GM19468 (cell line): ENCODE measurements around the gene MYMK.

Source experiments
- ATAC-seq: cut with Tn5 transposase; IDR thresholded peaks from one replicate; pipeline ENCODE4 v1.9.1; 2021; ENCODE audit warnings: mild to moderate bottlenecking, moderate library complexity, moderate number of reproducible peaks; ENCODE audit not compliant: unreplicated experiment; ENCODE audit errors: extremely low read depth

Gene MYMK

GRCh38 chr9:133490201-133490681 is 34.5 kb downstream of the MYMK start:
- ATAC-seq: no peak

DNA sequence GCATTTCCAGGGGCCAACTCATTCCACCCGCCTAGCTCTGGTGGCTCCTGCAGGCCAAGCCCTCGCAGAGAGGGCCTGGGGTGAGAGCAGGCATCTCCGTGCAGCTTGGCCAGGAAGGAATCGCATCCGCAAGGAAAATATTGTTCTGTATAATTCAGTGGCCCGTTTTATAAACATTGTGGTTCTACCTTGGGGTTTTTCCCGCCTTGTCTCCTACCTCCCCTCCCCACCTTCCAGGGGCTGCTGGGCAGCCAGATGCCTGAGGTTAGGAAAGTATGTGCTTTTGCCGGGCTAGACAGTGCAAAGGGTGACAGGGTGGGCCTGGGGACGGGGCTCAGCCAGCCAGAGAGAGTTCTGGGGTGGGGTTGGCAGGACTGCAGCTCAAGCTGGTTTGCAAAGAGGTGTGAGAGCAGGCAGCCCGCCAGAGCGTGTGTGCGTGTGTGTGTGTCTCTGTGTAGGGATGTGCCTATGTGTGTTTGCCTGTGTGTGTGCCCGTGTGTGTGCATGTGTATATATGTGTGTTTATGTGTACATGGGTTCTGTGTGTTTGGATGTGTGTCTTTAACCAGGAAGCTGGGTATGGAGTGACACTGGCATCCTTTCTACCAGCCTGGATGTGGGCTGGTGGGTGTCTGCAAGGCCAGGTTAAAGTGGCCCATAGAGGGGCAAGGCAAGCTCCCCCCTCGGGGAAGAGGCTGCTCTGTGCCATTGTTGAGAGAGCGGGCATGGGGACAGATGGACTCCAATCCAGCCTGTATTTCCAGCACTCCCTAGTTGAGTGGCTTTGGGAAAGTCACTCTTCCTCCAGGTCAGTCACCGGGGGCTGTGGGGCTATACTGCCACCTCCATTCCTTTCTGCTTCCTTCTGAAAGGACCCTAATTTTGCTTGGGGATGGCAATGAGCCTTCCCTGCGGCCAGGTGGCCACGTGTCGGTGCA is 35.2 kb downstream of the MYMK start:
- ATAC-seq: no peak

GRCh38 chr9:133488686-133489252 is 36.0 kb downstream of the MYMK start:
- no peak for ATAC-seq

DNA sequence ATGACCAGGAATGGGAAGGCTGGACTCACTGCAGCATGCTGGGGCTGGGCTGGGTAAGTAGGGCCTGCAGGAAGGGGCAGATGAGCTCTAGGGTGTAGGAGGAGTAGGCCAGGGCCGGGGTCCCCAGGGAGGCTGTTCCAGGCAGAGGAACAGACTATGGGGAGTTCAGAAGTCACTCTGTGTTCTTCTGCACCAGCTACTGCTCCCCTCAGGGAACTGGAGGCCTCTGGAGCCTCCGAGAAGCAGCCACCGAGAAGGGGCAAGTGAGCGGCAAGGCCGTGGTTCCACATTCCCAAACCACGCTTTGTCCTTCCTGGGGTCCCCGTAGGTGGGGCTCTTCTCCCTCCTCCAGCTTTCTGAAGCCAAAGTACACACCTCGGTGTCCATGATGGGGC is 37.4 kb downstream of the MYMK start:
- no peak for ATAC-seq

DNA sequence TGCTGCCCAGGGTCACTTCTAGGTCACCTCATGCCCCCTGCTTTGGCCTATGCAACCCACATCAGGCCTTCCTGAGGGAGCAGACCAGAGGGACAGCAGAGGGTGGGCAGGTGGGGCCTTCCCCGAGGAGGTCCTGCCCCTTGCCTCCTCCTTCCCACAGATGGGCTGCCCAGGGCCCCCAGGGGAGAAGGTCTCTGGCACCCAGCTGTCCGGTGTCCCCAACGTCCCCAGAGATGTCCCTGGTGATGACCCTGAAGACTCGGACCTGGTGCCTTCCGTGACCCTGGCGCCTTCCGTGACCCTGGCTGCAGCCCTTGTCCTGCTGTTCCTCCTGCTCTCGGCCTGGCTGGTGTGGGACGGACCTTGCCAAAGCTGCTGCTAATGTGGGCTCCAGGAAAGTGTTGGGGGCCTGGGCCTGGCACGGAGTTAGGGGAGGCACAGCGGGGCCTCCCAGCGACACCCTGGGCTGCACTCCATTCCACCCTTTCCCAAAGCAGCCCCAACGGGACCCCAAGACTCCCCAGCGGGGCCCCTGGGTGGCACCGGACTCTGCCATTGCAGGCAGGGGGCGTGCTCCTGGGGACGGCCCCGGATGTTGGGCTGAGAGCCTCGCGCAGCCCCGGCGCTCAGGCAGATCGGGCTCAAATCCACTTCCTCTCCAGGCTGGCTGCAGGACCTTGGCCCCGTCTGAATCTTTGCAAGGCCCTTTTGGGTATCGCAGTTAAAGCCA is 39.1 kb downstream of the MYMK start:
- ATAC-seq: no peak

- no peak for ATAC-seq
These were observed 39.9 kb downstream of the MYMK start for GRCh38 chr9:133484671-133485437.

GRCh38 chr9:133483611-133484010 is 41.1 kb downstream of the MYMK start:
- no peak for ATAC-seq

DNA sequence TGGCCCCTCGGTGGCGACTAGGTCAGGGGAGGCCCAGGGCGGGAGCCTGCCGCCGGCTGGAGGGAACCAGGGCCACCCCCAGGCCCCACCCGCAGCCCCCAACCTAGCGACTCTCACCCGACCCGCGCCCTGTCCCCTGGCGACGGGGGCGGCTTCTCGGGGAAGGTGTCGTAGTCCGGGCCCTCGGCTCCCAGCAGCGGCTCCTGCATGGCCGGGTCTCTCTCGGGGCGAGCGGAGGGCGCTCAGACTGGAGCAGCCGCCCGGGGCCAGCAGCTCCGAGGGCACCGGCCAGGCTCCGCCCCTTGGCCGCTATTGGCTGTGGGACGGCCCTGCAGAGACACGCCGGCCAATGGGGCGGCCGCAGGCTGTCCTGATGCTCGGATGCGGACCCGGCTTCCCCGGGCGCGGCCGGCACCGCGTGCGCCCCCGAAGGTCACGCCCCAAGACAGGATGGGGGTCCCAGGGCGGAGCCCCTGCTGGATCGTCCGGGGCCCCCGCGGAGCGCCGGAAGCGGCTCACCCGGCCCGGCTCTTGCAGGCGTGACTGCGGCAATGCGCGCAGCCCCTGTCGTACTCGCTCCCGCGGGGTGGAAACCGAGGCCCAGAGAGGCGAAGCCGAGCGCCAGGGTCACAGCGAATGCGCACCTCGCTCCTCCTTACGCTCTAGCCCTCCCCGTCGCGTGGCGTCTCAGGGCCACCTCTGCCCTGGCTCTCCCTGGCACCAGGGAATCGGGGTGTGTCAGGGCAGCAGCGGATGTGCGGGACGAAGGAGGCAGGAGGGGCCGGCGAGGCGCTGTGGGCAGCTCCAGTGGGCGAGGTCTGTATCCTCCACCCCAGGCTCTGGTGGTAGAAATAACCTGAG is 45.7 kb downstream of the MYMK start, which contains the start of gene SLC2A6:
Gene SLC2A6, minus strand, starts transcription at position 249 of the 861 bp plus-strand sequence. Its CDS starts 40 bp downstream, at position 209.
- ATAC-seq: peak; percentile 62

DNA sequence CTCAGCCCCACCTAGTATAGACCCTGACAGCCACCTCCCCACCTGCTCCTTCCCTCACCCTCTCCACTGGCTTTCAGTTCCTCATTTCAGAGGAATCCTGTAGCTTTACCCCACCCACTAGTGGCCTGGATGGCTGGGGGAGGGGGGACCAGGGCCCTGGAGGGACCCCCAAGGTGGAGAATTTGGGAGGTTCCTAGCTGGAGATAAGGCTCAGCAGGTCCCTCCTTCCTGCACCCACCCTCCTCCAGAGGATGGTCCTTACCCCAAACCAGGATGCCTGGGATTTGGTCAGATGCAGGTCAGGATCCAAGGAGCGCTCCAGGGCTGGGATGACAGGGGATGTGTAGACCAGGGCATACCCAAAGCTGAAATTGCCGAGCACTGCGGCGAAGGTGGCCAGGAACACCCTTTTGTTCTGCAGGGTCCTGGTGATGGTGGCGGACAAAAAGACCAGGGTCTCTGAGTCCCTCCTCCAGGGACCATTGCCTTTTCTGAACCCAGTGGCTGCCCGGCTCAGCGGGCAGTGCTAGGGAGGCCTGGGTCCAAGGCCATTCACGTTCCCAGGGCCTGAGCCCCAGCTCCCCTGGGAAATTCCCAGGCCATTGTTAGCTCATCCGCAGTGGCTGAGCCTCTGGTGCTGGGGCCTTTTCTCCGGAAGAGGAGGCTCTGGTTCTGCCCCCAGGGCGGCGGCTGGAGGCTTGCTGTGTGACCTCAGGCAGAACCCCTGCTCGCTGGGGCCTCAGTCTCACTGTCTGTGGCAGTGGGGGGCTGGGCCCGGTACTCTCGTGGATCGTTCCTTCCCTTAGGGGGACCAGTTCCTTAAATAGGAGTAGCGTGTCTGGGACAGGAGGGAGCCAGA is 46.5 kb downstream of the MYMK start:
- ATAC-seq: no peak

- no peak for ATAC-seq
These were observed 47.3 kb downstream of the MYMK start for GRCh38 chr9:133477461-133477860.

GRCh38 chr9:133476941-133477340 is 47.8 kb downstream of the MYMK start:
- no peak for ATAC-seq

DNA sequence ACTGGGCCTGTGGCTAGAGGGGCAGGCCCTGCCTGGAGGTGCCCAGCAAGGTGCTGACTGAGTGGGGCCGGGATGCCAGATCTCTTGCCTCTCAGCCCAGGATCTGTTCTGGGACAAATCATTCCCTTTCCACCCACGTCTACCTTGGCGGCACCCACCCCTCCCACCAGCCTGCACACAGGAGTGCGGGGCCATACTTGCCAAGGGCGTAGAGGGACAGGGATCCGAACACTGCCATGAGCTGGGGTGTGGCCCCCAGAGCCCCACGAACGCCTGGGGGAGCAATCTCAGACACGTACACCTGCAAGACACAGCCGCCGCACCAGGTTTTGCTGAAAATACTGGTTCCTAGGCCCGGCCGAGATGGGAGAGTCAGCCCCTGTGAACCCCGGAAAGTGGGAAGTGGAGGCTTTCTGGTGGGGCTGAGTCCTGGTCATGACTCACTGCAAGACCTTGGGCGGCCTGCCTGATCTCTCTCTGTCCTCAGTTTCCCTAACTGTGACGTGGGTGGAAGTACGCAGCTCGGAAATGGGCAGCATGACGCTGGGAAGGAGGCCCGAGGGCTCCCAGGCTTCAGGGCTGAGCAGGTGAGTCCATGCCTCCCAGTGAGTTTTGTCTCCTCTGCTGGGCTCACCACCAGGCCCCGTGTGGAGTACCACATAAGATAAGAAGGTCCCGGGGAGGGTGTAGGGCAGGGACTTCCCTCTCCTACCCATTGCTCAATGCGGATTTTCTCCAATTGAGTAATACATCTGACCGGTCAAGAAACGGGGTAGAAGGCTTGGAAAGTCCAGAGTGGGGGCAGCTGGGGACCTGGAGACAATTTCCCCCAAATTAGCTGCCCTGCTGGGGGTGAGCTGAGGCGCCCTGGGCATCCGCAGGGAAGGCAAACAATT is 48.5 kb downstream of the MYMK start:
- no peak for ATAC-seq

GRCh38 chr9:133475292-133476012 is 49.3 kb downstream of the MYMK start:
- no peak for ATAC-seq

DNA sequence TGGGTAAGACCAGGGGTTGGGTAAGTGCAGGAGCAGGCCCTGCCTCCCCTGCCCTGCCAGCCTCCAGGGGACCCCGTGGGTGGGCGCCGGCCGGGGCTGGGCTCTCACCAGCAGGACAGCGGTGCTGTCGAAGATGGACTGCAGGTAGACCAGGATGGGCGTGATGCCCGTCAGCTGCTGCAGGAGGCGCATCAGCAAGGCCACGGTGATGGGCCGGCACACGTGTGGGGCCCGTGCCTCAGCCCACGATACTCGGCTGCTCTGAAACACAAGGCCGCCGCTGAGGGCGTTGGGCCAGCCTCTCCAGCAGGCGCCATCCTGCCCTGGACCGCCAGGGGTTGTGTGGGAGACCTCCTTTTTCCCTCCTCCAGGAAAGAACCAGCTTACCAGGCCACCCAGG is 49.9 kb downstream of the MYMK start:
- ATAC-seq: no peak

DNA sequence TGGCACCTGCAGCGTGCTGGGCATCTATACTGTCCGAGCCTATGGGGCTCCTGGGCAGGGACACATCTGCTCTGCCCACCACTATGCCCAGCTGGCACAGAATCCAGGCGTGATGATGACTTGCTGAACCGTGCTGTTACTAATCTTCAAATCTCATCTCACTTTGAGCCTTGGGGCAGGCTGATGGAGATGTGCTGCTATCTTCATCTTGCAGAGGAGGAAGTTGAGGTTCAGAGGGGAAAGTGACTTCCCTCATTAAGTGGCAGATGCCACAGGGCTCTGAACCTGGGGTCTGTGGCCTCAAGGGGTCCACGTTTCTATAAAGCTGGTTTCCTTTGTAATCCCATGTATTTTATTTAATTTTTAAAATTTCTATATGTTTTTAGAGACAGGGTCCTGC is 50.5 kb downstream of the MYMK start:
- no peak for ATAC-seq

GRCh38 chr9:133473743-133474142 is 51.0 kb downstream of the MYMK start:
- ATAC-seq: no peak
